Activated T-cell treated with anti-CD3 and anti-CD28 coated beads, Interleukin-2, amount 50 U/mL, for 48 hours (primary cell): ENCODE measurements around the gene SORCS2.

Experiments
- DNase-seq, 2 experiments: peaks; one replicate each; pipeline ENCODE4 v3.0.0-alpha.2; 2020

The SORCS2 gene

DNA sequence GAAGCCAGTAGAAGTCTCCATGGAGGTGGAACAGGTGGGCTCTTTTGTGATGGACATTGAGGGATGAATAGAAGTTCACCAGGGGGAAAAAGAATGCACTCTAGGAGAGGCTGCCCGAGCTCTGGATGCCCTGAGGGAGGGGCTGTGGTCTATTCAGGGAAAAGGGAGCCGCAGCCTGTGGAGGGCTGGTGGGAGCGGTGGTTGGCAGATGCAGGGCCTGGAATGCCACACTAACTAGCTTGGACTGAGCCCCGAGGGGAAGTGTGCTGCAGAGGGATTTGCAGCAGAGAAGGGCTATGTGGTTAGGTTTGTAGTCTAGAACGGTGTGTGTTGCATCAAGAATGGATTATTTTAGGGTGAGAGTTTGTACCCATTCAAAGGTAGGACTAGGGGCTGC is 271.9 kb downstream of the SORCS2 start:
- no peak for DNase-seq

DNA sequence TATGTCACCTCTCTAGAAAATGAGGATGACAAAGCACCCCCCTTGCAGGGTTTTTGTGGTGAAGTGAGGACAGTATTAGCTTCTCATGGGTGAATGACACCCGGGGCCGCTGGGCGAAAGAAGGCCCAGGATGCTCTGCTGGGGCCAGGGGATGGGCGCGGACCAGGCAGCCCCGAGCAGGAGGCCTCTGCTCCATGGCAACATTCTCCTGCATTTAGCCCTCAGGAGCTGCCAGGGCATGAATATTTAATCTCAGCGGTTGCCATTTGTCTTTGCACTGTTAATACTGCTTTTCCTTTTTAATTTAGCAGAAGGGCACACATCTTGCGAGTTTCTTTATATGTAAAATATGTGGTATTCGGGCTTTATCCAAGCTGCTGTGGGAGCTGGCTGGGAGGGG is 272.7 kb downstream of the SORCS2 start:
- DNase-seq, result no peak

DNA sequence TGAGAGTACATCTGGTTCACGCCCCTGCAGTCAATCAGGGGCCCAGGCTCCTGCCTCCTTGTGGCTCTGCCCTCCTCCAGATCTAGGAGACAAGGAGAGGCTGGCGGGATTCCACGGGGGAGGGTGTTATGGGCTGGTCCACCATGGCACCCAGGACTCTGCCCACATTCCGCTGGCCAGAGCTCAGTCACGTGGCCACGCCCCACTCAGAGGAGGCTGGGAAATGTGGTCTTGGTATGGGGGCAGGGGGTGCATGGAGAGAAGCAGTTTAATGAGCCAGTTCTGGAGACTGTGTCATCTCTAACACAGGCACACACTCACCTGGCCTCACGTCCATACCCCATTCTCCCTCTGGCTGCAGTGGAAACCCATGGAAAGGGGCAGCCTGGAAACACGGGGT is 273.9 kb downstream of the SORCS2 start:
- DNase-seq, result no peak

DNA sequence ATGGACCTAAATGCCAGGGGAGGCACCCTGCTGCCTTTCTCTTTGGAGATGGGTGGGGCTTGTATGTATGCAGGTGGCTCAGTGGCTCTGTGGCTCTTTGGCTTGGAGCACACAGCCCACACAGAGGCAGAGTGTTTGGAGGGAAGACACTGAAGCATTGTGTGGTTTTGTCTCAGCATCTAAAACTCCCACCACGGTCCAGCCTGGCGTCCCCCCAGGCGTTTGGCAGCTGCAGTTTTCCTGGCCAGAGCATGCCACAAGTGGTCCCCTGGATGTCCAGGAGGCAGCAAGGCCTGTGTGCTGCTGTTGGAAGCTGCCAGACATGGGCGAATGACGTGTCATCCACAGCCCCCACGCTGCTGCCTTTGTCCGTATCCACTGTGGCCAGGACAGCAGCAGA is 274.6 kb downstream of the SORCS2 start:
- no peak for DNase-seq

DNA sequence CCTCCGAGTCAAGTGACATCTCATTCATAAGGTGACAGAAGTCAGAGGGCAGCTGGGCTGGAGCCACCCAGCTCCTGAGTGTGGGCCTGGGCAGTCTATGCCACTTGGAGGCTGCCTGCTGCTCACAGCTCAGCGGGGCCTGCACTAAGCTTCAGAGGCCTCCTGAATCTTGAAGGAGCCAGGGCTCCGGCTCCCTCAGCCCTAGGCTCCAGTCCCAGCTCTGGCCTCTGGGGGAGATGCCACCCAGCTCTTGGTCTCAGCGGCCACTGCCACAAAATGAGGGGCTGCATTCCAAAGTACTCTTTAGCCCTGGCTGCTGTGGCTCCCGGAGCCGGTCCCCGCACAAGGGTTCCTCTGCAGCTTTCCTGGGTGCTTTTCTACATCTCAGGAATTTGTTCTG is 275.1 kb downstream of the SORCS2 start:
- DNase-seq, result no peak

DNA sequence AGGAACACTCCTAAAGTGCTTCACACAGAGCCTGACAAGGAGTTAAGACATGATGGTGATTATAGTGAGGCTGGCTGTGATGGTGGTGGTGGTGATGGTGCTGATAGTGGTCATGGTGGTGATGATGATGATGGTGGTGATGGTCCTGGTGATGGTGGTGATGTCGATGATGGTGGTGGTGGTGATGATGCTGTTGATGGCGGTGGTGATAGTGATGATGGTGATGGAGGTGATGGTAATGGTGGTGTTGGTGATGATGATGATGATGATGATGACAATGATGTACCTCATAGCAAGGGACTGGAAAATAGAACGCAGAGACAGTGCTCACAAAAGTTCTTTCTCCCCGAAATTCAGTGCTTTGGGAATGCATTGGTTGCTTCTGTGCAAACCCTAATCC is 276.7 kb downstream of the SORCS2 start:
- DNase-seq, result no peak

DNA sequence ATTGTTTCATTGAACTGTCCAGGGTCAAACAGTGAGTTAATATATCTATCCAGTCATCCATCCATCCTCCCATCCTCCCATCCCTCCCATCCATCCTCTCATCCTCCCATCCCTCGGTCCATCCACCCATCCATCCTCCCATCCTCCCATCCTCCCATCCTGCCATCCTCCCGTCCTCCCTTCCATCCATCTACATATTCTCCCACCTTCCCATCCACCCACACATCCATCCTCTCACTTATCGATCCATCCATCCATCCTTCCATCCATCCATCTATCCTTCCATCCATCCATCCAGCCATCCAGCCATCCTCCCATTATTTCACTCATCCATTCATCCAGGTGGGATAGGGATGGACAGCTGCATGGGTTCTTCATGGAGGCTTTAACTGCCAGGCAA is 277.8 kb downstream of the SORCS2 start:
- no peak for DNase-seq

DNA sequence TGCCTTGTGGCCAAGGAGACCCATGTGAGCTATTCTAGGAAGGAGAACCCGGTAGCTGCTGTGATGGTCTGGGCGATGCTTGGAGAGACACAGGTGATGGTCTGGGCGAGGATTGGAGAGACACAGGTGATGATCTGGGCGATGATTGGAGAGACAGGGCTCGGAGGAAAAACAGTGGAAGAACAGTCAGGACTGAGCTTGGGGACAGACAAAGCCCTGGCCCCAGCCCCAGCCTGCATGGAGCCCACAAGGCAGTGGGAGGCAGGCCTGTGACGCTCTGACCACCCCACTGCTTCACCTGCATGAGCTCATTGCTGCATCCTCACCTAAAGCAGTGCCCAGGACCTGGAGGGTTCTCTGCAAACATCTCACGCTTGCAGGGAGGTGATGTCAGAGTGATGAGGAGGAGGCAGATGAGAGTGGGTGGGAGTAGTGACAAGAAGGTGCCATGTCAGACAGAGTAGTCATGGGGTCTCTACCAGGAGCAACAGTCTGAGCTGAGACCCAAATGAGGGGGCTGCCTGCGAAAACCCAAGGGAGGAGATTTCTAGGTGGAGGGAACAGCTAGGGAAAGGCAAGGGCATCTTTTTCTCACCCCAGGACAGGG is 278.3 kb downstream of the SORCS2 start:
- DNase-seq, result no peak

DNA sequence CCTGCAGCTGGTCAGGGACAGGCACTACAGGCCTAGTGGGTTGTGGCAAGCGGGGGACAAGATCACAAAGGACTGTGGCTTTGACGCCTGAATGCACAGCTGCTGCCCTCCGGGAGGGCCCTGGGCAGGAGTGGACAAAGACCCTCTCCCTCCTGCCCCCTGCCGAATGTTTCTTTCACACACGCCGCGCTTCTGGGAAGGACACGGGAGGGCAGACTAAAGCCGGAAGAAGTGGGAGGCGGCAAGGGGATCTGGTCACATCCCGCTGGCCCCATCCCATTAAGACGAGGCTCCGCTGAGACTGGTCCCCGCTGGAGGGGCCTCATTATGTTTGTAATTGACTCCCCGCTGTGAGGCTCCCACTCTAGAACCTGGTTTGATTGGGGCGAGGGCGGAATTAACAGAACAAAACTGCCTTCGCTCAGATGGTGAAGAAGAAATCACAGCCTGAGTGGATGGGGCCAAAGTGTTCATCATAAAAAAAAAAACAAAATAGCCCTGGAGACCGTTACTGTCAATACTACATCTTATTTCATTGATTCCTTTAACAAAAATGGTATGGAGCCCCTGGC is 280.2 kb downstream of the SORCS2 start:
- no peak for DNase-seq

DNA sequence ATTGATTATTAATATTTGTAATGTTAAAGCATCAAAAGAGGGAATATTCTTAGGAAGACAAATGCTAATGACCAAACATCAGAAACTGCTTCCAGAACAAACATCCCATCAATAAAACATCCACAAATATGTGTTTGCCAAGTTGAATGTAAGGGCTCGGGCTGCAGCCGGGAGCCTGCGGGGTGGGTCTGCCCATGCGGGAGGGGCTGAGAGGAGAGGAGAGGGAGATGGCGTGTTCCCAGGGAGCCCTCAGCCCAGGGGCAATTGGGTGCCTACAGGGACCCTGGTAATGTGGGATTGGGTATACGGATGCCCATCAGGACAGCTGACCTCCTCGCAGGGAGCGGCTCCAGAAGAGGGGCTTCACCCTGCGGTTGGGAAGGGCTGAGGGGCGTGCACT is 280.7 kb downstream of the SORCS2 start:
- no peak for DNase-seq

DNA sequence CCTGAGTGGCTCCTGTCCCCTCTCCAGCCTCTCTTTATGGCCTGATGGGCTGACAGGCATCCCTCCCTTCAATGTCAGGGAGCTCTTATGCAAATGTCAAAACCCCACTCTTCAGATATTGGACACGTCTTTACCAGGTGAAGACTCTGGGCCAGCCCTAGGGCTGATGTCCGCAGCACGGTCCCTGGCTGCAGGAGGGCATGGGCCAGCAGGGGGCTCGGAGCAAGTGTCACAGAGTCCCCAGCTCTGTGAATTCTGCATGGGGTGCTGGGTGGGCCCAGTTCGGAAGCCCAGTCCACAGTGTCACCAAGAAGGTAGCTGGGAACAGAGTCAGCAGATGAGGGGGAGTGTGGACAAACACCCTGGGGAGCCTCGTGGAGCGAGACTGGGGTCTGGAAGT is 282.0 kb downstream of the SORCS2 start:
- DNase-seq, result no peak

DNA sequence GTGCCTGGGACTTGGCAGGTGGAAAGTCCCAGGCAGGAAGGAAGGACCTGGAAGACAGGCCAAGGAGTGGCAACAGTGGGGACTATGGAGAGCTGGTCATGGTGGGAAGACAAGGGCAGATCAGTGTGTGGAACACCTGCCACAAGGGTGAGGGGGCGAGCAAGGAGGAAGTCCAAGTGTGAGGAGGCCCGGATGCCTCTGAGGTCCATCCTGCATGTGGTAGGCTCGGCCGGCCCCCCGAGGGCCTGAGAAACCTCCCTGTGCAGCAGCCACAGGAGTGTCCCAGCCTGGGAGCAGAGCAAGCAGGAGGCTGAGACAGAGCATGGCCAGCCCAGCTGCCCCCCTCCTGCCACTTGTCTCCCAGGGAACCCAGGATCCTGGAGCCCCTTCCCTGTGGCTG is 282.9 kb downstream of the SORCS2 start:
- no peak for DNase-seq

DNA sequence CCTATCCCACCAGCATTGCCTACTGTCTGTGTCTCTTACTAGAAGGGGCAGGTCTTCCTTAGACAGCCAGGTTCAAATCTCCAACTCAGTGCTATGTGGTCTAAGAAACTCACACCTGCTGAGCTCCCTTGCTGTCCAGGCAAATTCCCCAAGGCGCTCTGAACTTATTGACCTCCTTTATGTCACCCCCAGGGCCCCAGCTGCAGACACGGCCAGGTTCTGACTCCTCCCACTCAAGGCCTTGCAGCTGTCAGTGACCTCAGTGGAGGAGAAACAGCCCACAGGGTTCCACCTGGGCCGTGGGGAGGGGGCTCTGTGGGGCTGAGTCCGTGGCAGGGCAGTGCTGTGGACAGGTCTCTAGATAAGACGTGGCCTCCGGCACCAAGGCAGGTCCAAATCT is 284.5 kb downstream of the SORCS2 start:
- no peak for DNase-seq

DNA sequence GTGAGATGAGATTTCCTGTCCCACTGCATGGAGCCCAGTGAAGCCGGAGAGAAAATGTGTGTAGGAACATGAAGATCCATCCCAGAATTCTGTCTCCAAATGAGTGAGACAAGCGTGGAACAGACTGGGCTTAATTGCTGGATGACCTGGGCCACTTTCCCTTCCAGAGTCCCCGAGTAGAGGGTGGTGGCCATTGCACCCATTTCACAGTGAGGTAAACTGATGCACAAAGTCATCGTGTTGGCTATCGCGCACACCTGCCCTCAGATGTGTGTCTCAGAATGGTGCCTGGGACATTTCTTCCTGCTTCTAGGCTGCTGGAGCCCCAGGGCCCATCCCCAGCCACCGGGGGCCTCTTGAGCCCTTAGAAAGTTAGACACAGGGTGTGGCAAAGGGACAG is 285.4 kb downstream of the SORCS2 start:
- DNase-seq, result no peak

DNA sequence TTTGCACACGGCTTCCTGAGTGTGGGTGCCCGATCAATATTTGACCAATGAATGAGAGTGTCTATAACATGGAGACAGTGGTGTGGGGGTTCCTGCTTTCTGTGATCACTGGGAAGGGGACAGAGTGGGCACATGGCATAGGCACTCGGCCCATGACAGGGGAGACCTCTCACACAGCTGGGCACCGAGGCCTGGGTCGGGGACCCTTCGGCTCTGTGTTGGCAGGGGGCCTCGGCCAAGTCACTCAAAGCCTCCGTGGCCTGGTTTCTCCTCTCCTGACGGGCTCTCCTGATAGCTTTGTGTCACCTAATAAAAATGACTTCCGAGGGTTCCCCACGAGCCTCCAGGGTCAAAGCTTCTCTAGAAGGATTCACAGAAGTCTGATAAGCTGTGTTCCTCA is 286.3 kb downstream of the SORCS2 start:
- no peak for DNase-seq

DNA sequence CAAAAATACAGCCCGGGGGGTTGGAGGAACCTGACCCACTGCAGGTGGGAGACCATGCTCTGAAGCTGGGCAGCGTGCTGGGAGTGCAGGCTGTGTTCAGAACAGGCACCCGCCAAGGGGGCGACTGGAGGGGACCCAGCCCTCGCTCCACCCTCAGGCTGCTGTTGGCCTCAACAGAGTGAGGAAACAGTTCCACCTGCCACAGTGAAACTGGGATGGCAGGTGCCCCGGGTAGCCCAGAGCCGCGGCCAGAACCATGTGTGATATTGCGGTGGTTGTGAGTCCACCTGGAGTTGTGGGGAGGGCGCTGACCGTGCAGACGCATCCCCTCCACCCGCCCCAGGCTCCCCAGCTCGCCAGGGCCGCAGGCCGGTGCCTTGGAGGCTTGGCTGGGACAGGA is 288.1 kb downstream of the SORCS2 start:
- no peak for DNase-seq

DNA sequence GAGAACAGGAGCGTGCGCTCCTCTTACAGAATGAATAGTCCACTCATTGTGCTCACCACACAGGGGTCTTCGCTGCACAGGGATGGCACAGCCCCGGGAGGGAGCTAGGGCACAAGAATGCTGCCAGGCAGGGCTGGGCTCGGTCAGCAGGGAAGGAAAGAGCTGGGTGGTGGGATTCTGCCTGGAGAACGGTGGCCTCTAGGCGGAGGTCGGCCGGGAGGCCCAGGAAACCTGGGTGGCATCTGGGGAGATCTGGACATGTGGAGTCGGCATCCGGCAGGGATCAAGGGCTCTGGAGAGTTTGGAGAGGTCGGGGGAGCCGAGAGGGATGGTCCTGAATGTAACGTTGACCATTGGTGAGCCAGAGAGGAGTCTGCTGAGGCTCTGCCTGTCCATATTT is 288.9 kb downstream of the SORCS2 start:
- DNase-seq, result no peak

DNA sequence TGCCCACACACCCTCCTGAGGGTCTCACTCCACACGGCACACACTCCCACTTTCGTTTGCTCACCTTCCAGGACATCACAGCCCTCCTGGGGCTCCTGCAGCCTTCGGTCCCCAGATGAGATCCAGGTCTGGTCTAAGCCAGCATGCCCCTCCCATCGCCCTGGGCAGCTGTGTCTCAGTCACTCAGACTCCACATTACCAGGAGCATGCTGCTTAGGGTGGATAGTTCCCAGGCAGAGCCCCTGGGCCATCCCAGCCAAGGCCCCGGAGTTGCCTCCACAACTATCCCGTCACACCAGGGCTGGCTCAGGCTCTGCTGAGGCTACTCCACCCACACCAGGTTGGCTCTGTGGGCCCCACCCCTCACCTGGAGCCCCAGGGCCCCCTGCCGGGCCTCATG is 292.8 kb downstream of the SORCS2 start:
- no peak for DNase-seq

DNA sequence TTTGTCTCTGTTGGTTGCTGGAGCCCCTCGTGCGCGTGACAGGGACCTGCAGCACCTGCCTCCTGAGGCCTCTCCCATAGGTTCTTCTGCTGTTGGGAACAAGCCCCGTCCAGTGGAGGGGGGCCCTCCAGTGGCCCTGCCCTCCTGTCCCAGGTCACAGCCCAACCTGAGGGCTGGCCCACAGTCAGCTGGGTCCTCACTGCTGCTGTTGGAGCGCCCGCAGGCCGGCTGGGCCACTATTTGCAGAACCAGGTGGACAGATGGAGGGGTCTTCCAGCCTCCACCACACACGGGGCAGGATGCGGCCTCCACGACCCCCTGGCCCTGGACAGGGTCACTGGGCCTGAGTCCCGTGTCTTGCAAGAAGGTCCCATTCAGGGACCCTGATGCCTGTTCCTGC is 293.8 kb downstream of the SORCS2 start:
- no peak for DNase-seq

DNA sequence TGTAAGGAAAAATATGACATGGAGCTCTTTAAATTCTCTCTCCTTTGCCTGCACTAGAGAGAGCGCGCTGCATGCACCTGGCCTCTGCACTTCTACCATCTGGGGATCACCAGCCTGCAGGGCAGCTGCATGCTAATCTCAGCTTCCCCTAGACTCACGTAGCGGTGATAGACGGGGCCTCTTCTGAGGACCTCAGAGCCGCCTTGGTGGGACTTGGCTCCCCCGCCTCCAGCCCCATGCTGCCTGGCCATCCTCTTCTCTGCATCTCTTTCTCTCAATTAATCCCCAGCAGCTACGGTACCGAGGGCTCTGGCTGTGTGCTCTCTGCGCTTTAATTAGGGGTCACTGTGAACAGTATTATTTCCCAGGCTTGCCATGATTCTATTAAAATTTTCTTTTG is 295.2 kb downstream of the SORCS2 start:
- no peak for DNase-seq

DNA sequence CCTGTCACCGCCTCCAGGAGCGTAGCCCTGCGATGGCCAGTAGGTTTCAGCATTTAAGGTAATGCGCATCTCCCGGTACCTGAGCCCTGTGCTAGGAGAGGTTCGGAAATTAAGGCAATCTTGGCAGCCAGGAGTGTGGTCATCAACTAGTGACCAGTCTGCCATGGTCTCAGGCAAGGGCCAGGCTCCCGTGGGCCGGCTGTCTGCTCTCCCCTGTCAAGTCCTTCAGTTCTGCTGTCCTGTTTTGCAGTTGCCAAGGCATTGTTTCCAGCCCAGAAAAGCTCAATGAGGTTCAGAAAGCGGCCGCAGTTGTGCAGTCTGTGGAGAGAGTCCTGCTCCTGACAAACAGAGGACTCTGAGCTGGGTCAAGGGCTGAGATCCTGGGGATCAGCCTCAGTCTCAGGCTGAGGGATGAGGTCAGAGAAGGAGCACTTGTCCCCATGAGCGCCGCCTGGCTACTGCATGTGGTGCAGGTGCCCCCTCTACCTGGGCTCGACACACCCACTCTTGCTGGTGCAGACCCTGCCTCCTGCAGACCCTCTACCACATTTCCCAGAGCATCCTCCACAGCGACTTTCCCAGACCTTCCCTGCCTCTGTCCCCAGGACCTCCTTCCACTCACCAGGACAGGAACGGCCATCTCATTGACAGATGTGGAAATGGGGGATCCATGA is 295.8 kb downstream of the SORCS2 start:
- no peak for DNase-seq

DNA sequence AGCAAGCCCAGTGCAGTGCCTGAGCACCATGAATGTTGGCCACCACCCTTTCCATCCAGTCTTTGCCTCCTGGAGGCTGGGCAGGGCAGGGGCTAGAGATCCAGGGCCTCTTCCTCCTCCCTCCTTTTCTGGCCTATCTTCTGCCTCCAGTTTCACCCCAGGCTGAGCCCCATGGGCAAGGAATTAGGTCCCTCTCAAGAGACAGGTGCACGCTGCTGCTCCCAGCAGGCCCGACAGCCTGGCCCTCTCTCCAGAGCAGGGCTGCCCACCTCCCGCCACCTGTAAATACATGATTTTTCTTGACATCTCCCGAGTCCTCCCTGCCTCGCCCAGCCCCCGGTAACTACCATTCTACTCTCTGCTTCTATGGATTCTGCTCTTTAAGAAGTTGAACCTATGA is 299.6 kb downstream of the SORCS2 start:
- no peak for DNase-seq

DNA sequence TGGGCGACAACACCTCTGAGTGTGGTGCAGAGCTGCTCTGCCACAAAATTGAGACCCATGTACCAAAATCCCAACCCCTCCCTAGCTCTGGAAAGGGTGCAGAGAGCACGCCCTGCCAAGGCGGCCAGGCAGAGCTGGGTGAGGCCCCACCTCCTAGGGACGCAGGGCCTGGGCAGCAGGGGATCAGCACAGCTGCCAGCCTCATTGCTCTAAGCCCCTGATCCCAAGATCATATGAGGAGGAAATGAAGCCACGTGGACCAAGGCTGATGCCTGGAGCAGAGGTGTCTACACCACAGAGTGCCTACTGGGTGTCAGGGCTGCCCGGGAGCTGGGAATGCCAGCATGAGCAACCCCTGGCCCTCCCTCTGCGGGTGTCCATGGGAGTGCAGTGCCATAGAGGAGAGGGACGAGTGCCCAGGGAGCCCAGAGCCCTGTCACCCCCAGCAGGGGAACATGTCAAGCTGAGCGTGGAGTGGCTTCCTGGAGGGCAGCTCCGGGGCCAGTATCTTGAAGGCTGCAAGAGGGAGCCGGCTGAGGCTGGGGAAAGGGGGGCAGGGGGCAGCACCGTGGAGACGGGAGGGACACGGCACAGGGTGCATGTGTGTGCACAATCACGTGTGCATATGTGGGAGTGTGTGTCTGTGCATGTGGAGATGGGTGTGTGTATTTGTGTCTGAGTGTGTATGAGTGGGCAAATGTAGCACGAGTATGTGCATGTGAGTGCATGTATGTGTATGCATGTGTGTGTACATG is 306.3 kb downstream of the SORCS2 start:
- no peak for DNase-seq

DNA sequence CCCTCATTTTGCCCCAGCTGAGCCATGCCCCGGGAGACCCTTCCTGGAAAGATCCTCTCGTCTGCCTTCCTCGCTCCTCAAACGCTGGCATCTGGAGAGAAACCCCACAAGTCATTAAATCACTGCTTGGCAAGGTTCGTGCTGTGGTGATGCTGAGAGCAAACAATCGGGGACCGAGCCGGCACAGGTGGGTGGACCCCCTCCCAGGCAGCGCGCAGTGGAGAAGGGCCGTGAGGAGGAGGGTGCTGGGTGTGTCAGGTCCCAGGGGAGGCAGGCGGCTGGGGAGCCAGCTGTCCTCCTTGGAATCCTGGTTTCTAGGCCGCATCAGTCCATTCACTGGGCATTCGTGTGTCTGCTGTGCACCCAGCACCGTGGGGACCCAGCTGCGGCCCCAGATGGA is 307.3 kb downstream of the SORCS2 start:
- DNase-seq, result no peak
